IMR-90 (cell line): Measurements from ENCODE around the gene AHDC1. TPM values are rescaled to one million over a fixed set of nuclear protein-coding genes. Genes with fewer than 3 reads are reported as not detected.

Source experiments
- ATAC-seq: fragments of 200-7000 bp; cut with Tn5 transposase; 2 replicates; pipeline ENCODE4 v1.9.1; 2020; ENCODE audit warnings: low read depth, mild to moderate bottlenecking, moderate library complexity
- BruUV-seq: library from RNA; stranded (reverse); fragments of 400-500 nt; replicated peaks from 2 replicates; lab custom pipeline; 2021; lab: Mats Ljungman, UMichigan
- CTCF ChIA-PET: fragments of 300-600 bp; formaldehyde crosslinking; extraction: SDS; loops from one replicate; lab custom pipeline; 2021; ENCODE audit warnings: antibody characterized with exemption; lab: Yijun Ruan, JAX
- POLR2A ChIA-PET: fragments of 300-600 bp; sonication (Branson Sonifier 250); formaldehyde crosslinking; loops from one replicate; lab custom pipeline; 2022; ENCODE audit warnings: antibody characterized with exemption; ENCODE audit not compliant: unreplicated experiment; lab: Charles Lee
- DNase-seq: peaks from one replicate; pipeline ENCODE4 v3.0.0; 2013
- H2AFZ ChIP-seq: replicated peaks from 2 replicates; pipeline ENCODE3; 2013; ENCODE audit warnings: low read length, mild to moderate bottlenecking; ENCODE audit not compliant: poor library complexity
- H2AK5ac ChIP-seq: 2 replicates; pipeline ENCODE4 v1.6.1; 2013; ENCODE audit warnings: low read depth, low read length, inconsistent platforms
- H2AK9ac ChIP-seq: replicated peaks from 2 replicates; pipeline ENCODE3; 2013; ENCODE audit warnings: mild to moderate bottlenecking, low read depth, low read length, moderate library complexity; ENCODE audit not compliant: poor library complexity
- H2BK120ac ChIP-seq: 2 replicates; pipeline ENCODE4 v1.6.1; 2013; ENCODE audit warnings: low read depth, low read length, inconsistent platforms
- H2BK15ac ChIP-seq: 3 replicates; pipeline ENCODE4 v1.6.1; 2013; ENCODE audit warnings: low read depth, low read length, inconsistent platforms
- H2BK20ac ChIP-seq: 2 replicates; pipeline ENCODE4 v1.6.1; 2013; ENCODE audit warnings: low read depth, mild to moderate bottlenecking, inconsistent platforms, low read length, moderate library complexity
- H2BK5ac ChIP-seq: 2 replicates; pipeline ENCODE4 v1.6.1; 2013; ENCODE audit warnings: mild to moderate bottlenecking, low read depth, low read length, inconsistent platforms; ENCODE audit not compliant: poor library complexity, severe bottlenecking
- H3K14ac ChIP-seq: replicated peaks from 2 replicates; pipeline ENCODE4 v1.6.1; 2013; ENCODE audit warnings: low read depth, low read length, inconsistent platforms
- H3K18ac ChIP-seq: 2 replicates; pipeline ENCODE4 v1.6.1; 2013; ENCODE audit warnings: low read depth, low read length, control low read depth
- H3K23ac ChIP-seq: 2 replicates; pipeline ENCODE4 v1.6.1; 2013; ENCODE audit warnings: low read depth, low read length, inconsistent platforms
- H3K27ac ChIP-seq: 2 replicates; pipeline ENCODE4 v1.5.1; 2013; ENCODE audit warnings: mild to moderate bottlenecking, control low read depth, low read length; ENCODE audit not compliant: insufficient read depth
- H3K27me3 ChIP-seq: 2 replicates; pipeline ENCODE4 v1.6.1; 2013; ENCODE audit warnings: low read length; ENCODE audit not compliant: control insufficient read depth, insufficient read depth
- H3K36me3 ChIP-seq: 2 replicates; pipeline ENCODE4 v1.6.1; 2013; ENCODE audit warnings: low read length, mixed read lengths; ENCODE audit not compliant: control insufficient read depth, insufficient read depth
- H3K4ac ChIP-seq: 2 replicates; pipeline ENCODE4 v1.6.1; 2013; ENCODE audit warnings: low read depth, low read length, inconsistent platforms
- H3K4me1 ChIP-seq: 2 replicates; pipeline ENCODE4 v1.6.1; 2013; ENCODE audit warnings: low read length, mixed read lengths; ENCODE audit not compliant: control insufficient read depth, insufficient read depth
- H3K4me2 ChIP-seq: 2 replicates; pipeline ENCODE4 v1.6.1; 2013; ENCODE audit warnings: low read depth, mild to moderate bottlenecking, control low read depth, low read length, moderate library complexity
- H3K4me3 ChIP-seq: 2 replicates; pipeline ENCODE4 v1.5.1; 2013; ENCODE audit warnings: low read depth, mild to moderate bottlenecking, control low read depth, low read length, moderate library complexity; ENCODE audit not compliant: insufficient read depth
- H3K56ac ChIP-seq: 2 replicates; pipeline ENCODE4 v1.6.1; 2013; ENCODE audit warnings: low read length, inconsistent platforms; ENCODE audit not compliant: insufficient read depth; ENCODE audit errors: extremely low read depth
- H3K79me1 ChIP-seq, 2 experiments: 2 replicates each; pipeline ENCODE4 v1.6.1; 2013; ENCODE audit warnings: low read length in 2 of 2, inconsistent platforms in 1 of 2, low read depth in 1 of 2
- H3K9ac ChIP-seq: 2 replicates; pipeline ENCODE4 v1.6.1; 2013; ENCODE audit warnings: low read depth, low read length, control low read depth
- H3K9me1 ChIP-seq: 2 replicates; pipeline ENCODE4 v1.6.1; 2013; ENCODE audit warnings: low read length, inconsistent platforms; ENCODE audit not compliant: insufficient read depth
- H3K9me3 ChIP-seq: 2 replicates; pipeline ENCODE4 v1.6.1; 2013; ENCODE audit warnings: low read length; ENCODE audit not compliant: control insufficient read depth, insufficient read depth
- H4K20me1 ChIP-seq: 2 replicates; pipeline ENCODE4 v1.6.1; 2013; ENCODE audit warnings: low read length, inconsistent platforms; ENCODE audit not compliant: insufficient read depth
- H4K5ac ChIP-seq: 2 replicates; pipeline ENCODE4 v1.6.1; 2013; ENCODE audit warnings: mild to moderate bottlenecking, low read depth, low read length, control low read depth
- H4K8ac ChIP-seq, 2 experiments: 2 replicates each; pipeline ENCODE4 v1.6.1; 2013; ENCODE audit warnings: low read depth in 2 of 2, low read length in 2 of 2, control low read depth in 1 of 2, inconsistent platforms in 1 of 2
- H4K91ac ChIP-seq: 2 replicates; pipeline ENCODE4 v1.6.1; 2013; ENCODE audit warnings: low read depth, low read length, inconsistent platforms; ENCODE audit not compliant: insufficient read depth
- BHLHE40 ChIP-seq: fragments of 150-350 bp; IDR thresholded peaks from 2 replicates; pipeline ENCODE4 v1.6.1; 2016; ENCODE audit warnings: mild to moderate bottlenecking, low read depth, low read length
- CEBPB ChIP-seq: IDR thresholded peaks from 2 replicates; pipeline ENCODE4 v1.6.1; 2012; ENCODE audit warnings: low read depth, low read length, improper control_type of control experiment
- CHD1 ChIP-seq: IDR thresholded peaks from 2 replicates; pipeline ENCODE4 v1.6.1; 2012; ENCODE audit warnings: low read depth, low read length, improper control_type of control experiment
- CTCF ChIP-seq: conservative IDR thresholded peaks from 2 replicates; pipeline ENCODE4 v1.5.1; 2012; ENCODE audit warnings: mild to moderate bottlenecking, low read depth, low read length, improper control_type of control experiment
- FOS ChIP-seq: fragments of 150-350 bp; IDR thresholded peaks from 2 replicates; pipeline ENCODE4 v1.6.1; 2016; ENCODE audit warnings: low read depth, low read length
- MAFK ChIP-seq: IDR thresholded peaks from 2 replicates; pipeline ENCODE4 v1.6.1; 2012; ENCODE audit warnings: low read depth, low read length, improper control_type of control experiment
- MAZ ChIP-seq: IDR thresholded peaks from 2 replicates; pipeline ENCODE4 v1.6.1; 2012; ENCODE audit warnings: low read depth, mild to moderate bottlenecking, low read length, improper control_type of control experiment, moderate library complexity, borderline replicate concordance
- MXI1 ChIP-seq: IDR thresholded peaks from 2 replicates; pipeline ENCODE4 v1.6.1; 2012; ENCODE audit warnings: low read depth, mild to moderate bottlenecking, low read length, moderate library complexity, borderline replicate concordance
- NFE2L2 ChIP-seq: fragments of 150-350 bp; IDR thresholded peaks from 2 replicates; pipeline ENCODE4 v1.6.1; 2016; ENCODE audit warnings: low read depth, mild to moderate bottlenecking, low read length
- POLR2A ChIP-seq: IDR thresholded peaks from 2 replicates; pipeline ENCODE4 v1.6.1; 2012; ENCODE audit warnings: mild to moderate bottlenecking, low read depth, low read length
- RAD21 ChIP-seq: IDR thresholded peaks from 2 replicates; pipeline ENCODE4 v1.6.1; 2012; ENCODE audit warnings: low read length, improper control_type of control experiment
- RCOR1 ChIP-seq: IDR thresholded peaks from 2 replicates; pipeline ENCODE4 v1.6.1; 2012; ENCODE audit warnings: mild to moderate bottlenecking, low read length, improper control_type of control experiment; ENCODE audit not compliant: insufficient replicate concordance
- RFX5 ChIP-seq: IDR thresholded peaks from 2 replicates; pipeline ENCODE4 v1.8.0; 2012; ENCODE audit warnings: low read depth, mild to moderate bottlenecking, low read length, moderate library complexity
- SMC3 ChIP-seq: fragments of 150-350 bp; IDR thresholded peaks from 2 replicates; pipeline ENCODE4 v1.6.1; 2016; ENCODE audit warnings: low read depth, mild to moderate bottlenecking, antibody characterized with exemption, low read length, moderate library complexity
- WGBS, 2 experiments: methylation state at CpG; one replicate each; pipeline versions ENCODE4 v1.1.5 to v1.1.7; 2013; ENCODE audit warnings: missing lambda C conversion rate in 2 of 2; ENCODE audit not compliant: insufficient read length in 1 of 2; ENCODE audit errors: extremely low coverage in 2 of 2; 5-methylcytosine and 5-hydroxymethylcytosine counted together
- dilution Hi-C: fragments of 300-500 bp; cut with HindIII; formaldehyde crosslinking; loops from one replicate; pipeline ENCODE4 v1.14.3; 2018; ENCODE audit warnings: low sequenced_read_pairs; ENCODE audit not compliant: unreplicated experiment
- in situ Hi-C: fragments of 300-500 bp; cut with MboI; formaldehyde crosslinking; loops from 3 replicates; pipeline ENCODE4 v1.14.3; 2019; ENCODE audit warnings: low sequenced_read_pairs, inconsistent platforms, mixed read lengths
- intact Hi-C: fragments of 100-400 bp; cut with micrococcal nuclease; formaldehyde crosslinking; loops from 2 replicates; pipeline ENCODE4 v1.10.0; 2022
- polyA plus RNA-seq, 3 experiments: library from polyadenylated mRNA; depleted of rRNA; stranded (reverse); fragments of >200 nt; gene quantifications; 2 replicates each; pipeline ENCODE4 v1.2.3, GENCODE V29; 2012; ENCODE audit warnings: low replicate concordance in 1 of 3
- total RNA-seq: library from RNA; depleted of rRNA; stranded (reverse); fragments of >200 nt; gene quantifications from 2 replicates; pipeline ENCODE4 v1.2.3, GENCODE V29; 2012
- TF ChIP-seq, protein P1 (sequence below): fragments of 150-350 bp; IDR thresholded peaks from 2 replicates; pipeline ENCODE4 v1.6.1; 2016; ENCODE audit warnings: low read depth, mild to moderate bottlenecking, low read length, moderate library complexity, borderline replicate concordance
- TF ChIP-seq, protein P2 (sequence below): fragments of 150-350 bp; IDR thresholded peaks from 2 replicates; pipeline ENCODE4 v1.6.1; 2017; ENCODE audit warnings: mild to moderate bottlenecking, antibody characterized with exemption, low read length, low read depth

Gene AHDC1
- total and polyA plus RNA-seq, 2 of the 4 experiments (the other 2 are of a cell fraction), result 2.0 to 11.6 TPM

DNA sequence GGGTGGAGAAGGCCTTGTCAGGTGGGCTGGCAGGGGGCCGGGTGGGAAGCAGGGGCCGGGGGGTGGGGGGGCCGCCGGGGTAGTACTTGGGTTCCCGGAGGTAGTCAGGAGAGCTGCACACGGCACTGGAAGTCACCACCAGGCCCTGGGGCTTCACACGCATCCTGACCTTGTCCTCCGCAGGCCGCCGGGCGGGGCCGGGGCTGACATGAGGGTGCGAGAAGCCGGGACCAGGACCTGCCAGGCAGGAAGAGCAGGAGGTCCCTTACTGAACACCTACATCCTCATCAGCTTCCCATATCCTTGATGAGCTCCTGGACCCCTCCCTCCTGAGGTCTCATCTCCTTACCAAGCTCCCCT, 52.0 kb downstream of the AHDC1 start:
- Histone ChIP-seq H2BK20ac (no peak overlapping the region), H3K27me3 (no peaks in the 10 kb centered on the region), H3K23ac (no peak overlapping the region), H4K5ac (no peak overlapping the region), H2BK5ac (no peak overlapping the region), H3K14ac (no peak overlapping the region), H2AFZ (no peak overlapping the region), H4K20me1 (peaks cover 3% of the 10 kb centered on the region; the same call in 1 of the 2 replicates), H3K18ac (no peak overlapping the region), H3K9me3 (no peaks in the 10 kb centered on the region), H2AK5ac (no peak overlapping the region), H2BK15ac (no peak overlapping the region), H4K8ac (no peak overlapping the region), H2BK120ac (no peak overlapping the region), H3K4me1 (peaks cover 17% of the 10 kb centered on the region), H3K4me3 (no peak overlapping the region), H3K9me1 (no peaks in the 10 kb centered on the region), H4K91ac (no peak overlapping the region), H3K9ac (no peak overlapping the region), H2AK9ac (no peak overlapping the region), H3K4me2 (no peak overlapping the region), H3K4ac (no peak overlapping the region), H3K56ac (no peak overlapping the region), H3K79me1 (peaks cover 5 to 28% of the 10 kb centered on the region in 2 experiments; a peak in 3 of 4 replicates), H3K36me3 (peaks cover 51% of the 10 kb centered on the region), H3K27ac (no peak overlapping the region)
- in situ Hi-C loops (no loop called here), dilution Hi-C loops (no loop called here), intact Hi-C loops (no loop called here)
- ATAC-seq (no peak), DNase-seq (no peak)
- CTCF ChIA-PET, result no interaction called here
- 90% methylated on average over 4 of the region's 14 CpGs; no CpG with 5 or more reads in 1 of the 2 experiments for WGBS, 2 experiments
- TF ChIP-seq, protein P1, sequence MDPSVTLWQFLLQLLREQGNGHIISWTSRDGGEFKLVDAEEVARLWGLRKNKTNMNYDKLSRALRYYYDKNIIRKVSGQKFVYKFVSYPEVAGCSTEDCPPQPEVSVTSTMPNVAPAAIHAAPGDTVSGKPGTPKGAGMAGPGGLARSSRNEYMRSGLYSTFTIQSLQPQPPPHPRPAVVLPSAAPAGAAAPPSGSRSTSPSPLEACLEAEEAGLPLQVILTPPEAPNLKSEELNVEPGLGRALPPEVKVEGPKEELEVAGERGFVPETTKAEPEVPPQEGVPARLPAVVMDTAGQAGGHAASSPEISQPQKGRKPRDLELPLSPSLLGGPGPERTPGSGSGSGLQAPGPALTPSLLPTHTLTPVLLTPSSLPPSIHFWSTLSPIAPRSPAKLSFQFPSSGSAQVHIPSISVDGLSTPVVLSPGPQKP, result no peak
- no peak for TF ChIP-seq BHLHE40
- no peak for TF ChIP-seq SMC3
- TF ChIP-seq, protein P2, sequence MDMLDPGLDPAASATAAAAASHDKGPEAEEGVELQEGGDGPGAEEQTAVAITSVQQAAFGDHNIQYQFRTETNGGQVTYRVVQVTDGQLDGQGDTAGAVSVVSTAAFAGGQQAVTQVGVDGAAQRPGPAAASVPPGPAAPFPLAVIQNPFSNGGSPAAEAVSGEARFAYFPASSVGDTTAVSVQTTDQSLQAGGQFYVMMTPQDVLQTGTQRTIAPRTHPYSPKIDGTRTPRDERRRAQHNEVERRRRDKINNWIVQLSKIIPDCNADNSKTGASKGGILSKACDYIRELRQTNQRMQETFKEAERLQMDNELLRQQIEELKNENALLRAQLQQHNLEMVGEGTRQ, result no peak
- TF ChIP-seq FOS, result no peak
- TF ChIP-seq CEBPB, result no peak
- no peak for TF ChIP-seq NFE2L2
- no peak for TF ChIP-seq POLR2A
- TF ChIP-seq RFX5, result no peak
- TF ChIP-seq MAZ, result no peak
- no peak for TF ChIP-seq RCOR1
- TF ChIP-seq CHD1, result no peak
- no peak for TF ChIP-seq CTCF
- no peak for TF ChIP-seq RAD21
- TF ChIP-seq MXI1, result no peak
- TF ChIP-seq MAFK, result no peak
- POLR2A ChIA-PET, result interaction anchor here (0.7 kb wide), 1 partner anchor 9 kb away, joined by 6 read pairs; no protein-coding TSS in a partner anchor
- BruUV-seq, result no TSS peak
